Heart left ventricle (tissue), 16 donors: Measurements from ENCODE around the gene MTFP1. TPM values are rescaled to one million over a fixed set of nuclear protein-coding genes. Genes with fewer than 3 reads are reported as not detected.
"Not testable (repeated sequence)": the region's sequence is repeated elsewhere in the genome, so short reads cannot be mapped to it uniquely, and the experiment has no call there.

ENCODE experiments used
- ATAC-seq, 4 donors: fragments of 200-7000 bp; cut with Tn5 transposase; one replicate each; pipeline ENCODE4 v1.9.1; 2020 to 2022; ENCODE audit warnings: moderate library complexity in 4 of 4, mild to moderate bottlenecking in 3 of 4, moderate number of reproducible peaks in 1 of 4
- DNase-seq, 5 donors: peaks; one replicate each; pipeline ENCODE4 v3.0.0-alpha.2; 2020
- H3K27ac ChIP-seq, 12 donors: fragments of 200-600 bp; sonication (generic) in 4 of 12; one replicate each; pipeline versions ENCODE4 v1.5.0 to v1.8.0; 2016 to 2022; ENCODE audit warnings: mild to moderate bottlenecking in 2 of 12
- H3K27me3 ChIP-seq, 9 donors: fragments of 200-600 bp; sonication (generic) in 2 of 9; one replicate each; pipeline versions ENCODE4 v1.5.1 to v1.8.0; 2016 to 2022; ENCODE audit warnings: mild to moderate bottlenecking in 3 of 9
- H3K36me3 ChIP-seq, 9 donors: fragments of 200-600 bp; sonication (generic) in 2 of 9; one replicate each; pipeline versions ENCODE4 v1.5.0 to v1.8.0; 2018 to 2022; ENCODE audit warnings: mild to moderate bottlenecking in 2 of 9
- H3K4me1 ChIP-seq, 12 donors: fragments of 200-600 bp; sonication (generic) in 4 of 12; one replicate each; pipeline versions ENCODE4 v1.5.0 to v1.8.0; 2016 to 2022; ENCODE audit warnings: mild to moderate bottlenecking in 3 of 12
- H3K4me3 ChIP-seq, 12 donors: fragments of 200-600 bp; sonication (generic) in 4 of 12; one replicate each; pipeline versions ENCODE4 v1.5.0 to v1.8.0; 2017 to 2022; ENCODE audit warnings: mild to moderate bottlenecking in 9 of 12, moderate library complexity in 4 of 12
- H3K9me3 ChIP-seq, 12 donors: fragments of 200-600 bp; sonication (generic) in 4 of 12; one replicate each; pipeline versions ENCODE4 v1.5.0 to v1.8.0; 2016 to 2022; ENCODE audit warnings: mild to moderate bottlenecking in 1 of 12
- CTCF ChIP-seq, 12 donors: fragments of 200-600 bp; sonication (generic) in 4 of 12; IDR thresholded peaks; one replicate each; pipeline versions ENCODE4 v1.5.0 to v1.8.0; 2018 to 2022; ENCODE audit warnings: antibody characterized with exemption in 12 of 12, mild to moderate bottlenecking in 5 of 12
- POLR2A ChIP-seq, 2 donors: fragments of 450-650 bp; IDR thresholded peaks; one replicate each; pipeline ENCODE4 v1.6.1; 2017; ENCODE audit warnings: antibody characterized with exemption in 2 of 2, mild to moderate bottlenecking in 2 of 2, moderate library complexity in 2 of 2
- WGBS, 4 donors: extraction: QIAGEN DNeasy Blood & Tissue Kit in 2 of 4; methylation state at CpG; one replicate each; pipeline versions ENCODE4 v1.1.5 to v1.1.7; 2013 to 2018; 5-methylcytosine and 5-hydroxymethylcytosine counted together
- intact Hi-C, 10 donors: fragments of 100-400 bp; cut with DNase I; formaldehyde crosslinking; loops; one replicate each; pipeline versions ENCODE4 v1.11.1 to v1.14.2; 2022
- polyA plus RNA-seq, 2 donors: library from polyadenylated mRNA; stranded (reverse); fragments of 200-250 nt; gene quantifications; one replicate each; pipeline ENCODE4 v1.2.3, GENCODE V29; 2013
- total RNA-seq, 9 donors: library from RNA; depleted of rRNA in 2 of 9; stranded (reverse); fragments of >200 nt in 2 of 9; fragmentation: NEBNext Ultra II Directional in 3 of 9; extraction: Animal tissue kit (Norgen Biotek cat#: 25700) in 3 of 9; gene quantifications; one replicate each; pipeline versions ENCODE4 v1.1.0 to v1.2.4, GENCODE V29; 2016 to 2023
- donor health status: ischemic (EF 13 %, LVEDD 7.1; RV severe dilation, severe dysfunction).
- donor health status: healthy with polysubstance abuse.
- donor health status: DM: no; HTN: yes; CAD: no.
- donor health status: DM: no; HTN: no; CAD: no.
- donor health status: ischemic (EF 25% LVEDD 6.9; RV normal size, moderate dysfunction).
- donor health status: ischemic (EF 25% LVEDD 5.7; RV mildly dilated, moderate dysfunction).
- donor health status: healthy.
- donor health status: DM: yes; HTN: yes; CAD: no.
- donor health status: ischemic (EF 35%, LVEDD 5.7; RV mildly dilated, moderate dysfunction).
- donor health status: nonischemic (EF 11% LVEDD 7.7; RV severe dilation, severe dysfunction).
- donor health status: DM: yes; HTN: yes; CAD: no.
- donor health status: PGD.
- donor health status: ischemic (EF 29% LVEDD 5.4; RV normal size, mild dysfunction).
- donor health status: nonischemic (EF 23%, LVEDD 6.1; RV moderate dilation, normal function).

The MTFP1 gene
- total and polyA plus RNA-seq, 11 donors = 5.0 to 139 (median 17.1) TPM

- Histone ChIP-seq H3K36me3 (no peaks in the 10 kb centered on the region), H3K4me3 (no peak overlapping the region), H3K4me1 (peaks cover 0 to 18% (median 9%) of the 10 kb centered on the region in 12 donors), H3K27me3 (peaks cover 4 to 33% (median 26%) of the 10 kb centered on the region in 9 donors), H3K9me3 (no peaks in the 10 kb centered on the region), H3K27ac (no peak overlapping the region)
- intact Hi-C loops = loop anchor here in 1 of 10 donors (10.0 kb wide), 1 partner anchor 356 kb away; no protein-coding TSS in a partner anchor
- ATAC-seq (peak in 2 of 4 donors; percentile 4 to 11), DNase-seq (no peak)
- WGBS, 4 donors = 55 to 65% (median 62%) methylated on average over 24 to 25 of the region's 25 CpGs
- TF ChIP-seq CTCF (IDR thresholded peaks at IDR 0.05) (no peak), POLR2A (IDR thresholded peaks at IDR 0.05) (no peak)
These were observed 26.6 kb upstream of the MTFP1 start for GRCh38 chr22:30398685-30399680.

DNA sequence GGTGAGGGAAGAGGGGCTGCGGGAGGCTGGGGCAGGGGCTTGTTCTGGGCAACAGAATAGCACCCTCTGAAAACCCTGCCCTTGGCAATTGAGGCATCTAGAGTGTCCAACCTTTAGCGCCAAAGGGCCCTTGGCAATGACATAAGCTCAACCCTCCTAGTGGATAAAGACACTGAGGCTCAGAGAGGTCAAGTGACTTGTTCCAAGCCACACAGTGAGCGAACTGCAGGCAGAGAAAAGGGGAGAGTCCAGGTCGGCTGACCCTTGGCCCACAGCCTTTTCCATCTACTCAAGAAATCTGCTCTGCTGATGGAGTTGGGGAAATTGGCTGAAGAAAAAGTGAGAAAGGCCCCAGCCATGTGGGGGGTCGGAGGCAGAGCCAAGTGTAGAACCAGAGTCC lies 25.9 kb upstream of the MTFP1 start:
- TF ChIP-seq CTCF (IDR thresholded peaks at IDR 0.05) = no peak
- TF ChIP-seq POLR2A (IDR thresholded peaks at IDR 0.05) = no peak
- Histone ChIP-seq H3K9me3 (no peaks in the 10 kb centered on the region), H3K4me1 (peaks cover 0 to 18% (median 9%) of the 10 kb centered on the region in 12 donors), H3K4me3 (no peak overlapping the region), H3K27me3 (peaks cover 4 to 33% (median 26%) of the 10 kb centered on the region in 9 donors), H3K36me3 (no peaks in the 10 kb centered on the region), H3K27ac (no peak overlapping the region)
- ATAC-seq (no peak), DNase-seq (no peak)
- intact Hi-C loops = loop anchor here in 2 of 10 donors (10.0 kb wide), 2 partner anchors 355 to 435 kb away; no protein-coding TSS in a partner anchor
- WGBS, 4 donors = 74 to 88% (median 81%) methylated on average over 5 of the region's 5 CpGs

DNA sequence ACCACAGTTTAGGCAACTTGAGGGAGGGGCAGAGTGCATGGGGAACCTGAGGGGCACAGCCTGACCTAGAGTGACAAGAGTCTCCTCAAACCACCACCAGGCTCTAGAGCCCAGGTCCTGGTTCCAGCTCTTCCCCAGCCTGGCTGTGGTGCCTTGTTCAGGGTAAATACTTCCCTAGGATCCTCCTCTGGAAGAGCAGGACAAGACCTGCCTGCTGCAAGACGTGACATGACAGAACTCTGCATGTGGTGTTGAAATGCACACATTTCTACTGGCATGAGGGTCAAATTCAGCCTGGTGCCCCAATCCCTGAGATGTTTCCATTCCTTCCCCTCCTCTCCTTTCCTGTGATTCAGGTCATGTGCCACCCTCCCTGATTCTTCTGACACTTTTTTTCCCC lies 25.4 kb upstream of the MTFP1 start:
- H3K9me3 ChIP-seq = no peaks in the 10 kb centered on the region
- intact Hi-C loops = loop anchor here in 1 of 10 donors (10.0 kb wide), 1 partner anchor 435 kb away; no protein-coding TSS in a partner anchor
- DNase-seq (no peak), ATAC-seq (no peak)
- TF ChIP-seq CTCF (IDR thresholded peaks at IDR 0.05) (no peak), POLR2A (IDR thresholded peaks at IDR 0.05) (no peak)
- H3K4me1 ChIP-seq = peaks cover 0 to 18% (median 9%) of the 10 kb centered on the region in 12 donors
- 33 to 84% (median 63%) methylated on average over 1 of the region's 1 CpG for WGBS, 4 donors
- H3K4me3 ChIP-seq = no peak overlapping the region
- no peaks in the 10 kb centered on the region for H3K36me3 ChIP-seq
- H3K27ac ChIP-seq = no peak overlapping the region
- H3K27me3 ChIP-seq = peaks cover 4 to 32% (median 21%) of the 10 kb centered on the region in 9 donors

DNA sequence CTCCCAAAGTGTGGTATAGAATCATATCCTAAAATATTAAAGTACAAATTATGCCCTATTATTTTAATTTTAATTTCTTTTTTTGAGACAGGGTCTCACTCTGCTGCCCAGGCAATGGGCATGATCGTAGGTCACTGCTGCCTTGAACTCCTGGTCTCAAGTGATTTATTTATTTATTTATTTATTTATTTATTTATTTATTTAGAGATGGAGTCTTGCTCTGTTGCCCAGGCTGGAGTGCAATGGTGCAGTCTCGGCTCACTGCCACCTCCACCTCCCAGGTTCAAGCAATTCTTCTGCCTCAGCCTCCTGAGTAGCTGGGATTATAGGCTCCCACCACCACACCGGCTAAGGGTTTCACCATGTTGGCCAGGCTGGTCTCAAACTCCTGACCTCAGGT lies 24.5 kb upstream of the MTFP1 start:
- WGBS, 4 donors = 92 to 98% (median 96%) methylated on average over 3 of the region's 3 CpGs
- not testable (repeated sequence) for DNase-seq, H3K36me3 ChIP-seq, ATAC-seq, H3K27ac ChIP-seq, H3K4me3 ChIP-seq, H3K9me3 ChIP-seq
- H3K27me3 ChIP-seq = peaks cover 4 to 26% (median 14%) of the 10 kb centered on the region in 9 donors
- H3K4me1 ChIP-seq = peaks cover 0 to 18% (median 9%) of the 10 kb centered on the region in 12 donors
- intact Hi-C loops = loop anchor here in 1 of 10 donors (10.0 kb wide), 1 partner anchor 434 kb away; no protein-coding TSS in a partner anchor
